Measurements from ENCODE around the gene SNX30. TPM values are rescaled to one million over a fixed set of nuclear protein-coding genes. Genes with fewer than 3 reads are reported as not detected.
A peak's percentile ranks its signal among the peaks of the same experiment; 100 is the strongest.

SNX30 gene
- total and polyA plus RNA-seq, 2 experiments from 2014 or later, result 8.5 to 26.7 TPM

DNA sequence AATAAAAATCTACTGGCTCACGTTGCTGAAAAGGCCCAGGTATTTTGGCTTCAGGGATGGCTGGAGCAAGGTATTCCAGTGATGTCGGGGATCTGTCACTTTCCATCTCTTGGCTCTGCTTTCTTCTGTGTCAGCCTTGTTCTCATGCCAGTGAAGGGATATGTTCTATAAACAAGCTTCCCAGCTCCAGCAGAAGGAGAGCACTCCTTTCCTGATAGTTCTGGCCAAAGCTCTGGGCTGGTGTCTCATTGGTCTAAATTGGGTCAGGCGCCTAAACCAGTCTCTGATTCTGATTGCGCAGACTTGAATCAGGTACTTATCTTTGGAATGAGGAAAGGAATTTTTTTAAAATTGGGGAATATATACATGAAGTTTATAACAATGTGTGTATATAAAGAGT is 5.1 kb downstream of the SNX30 start:
- Histone ChIP-seq H3K4me3 (peak overlapping the region; percentile 47), H3K9me3 (ENCODE audit: low read depth) (no peaks in the 10 kb centered on the region), H3K4me1 (ENCODE audit: insufficient read depth) (peaks cover 60% of the 10 kb centered on the region), H3K36me3 (ENCODE audit: low read depth) (no peaks in the 10 kb centered on the region), H4K20me1 (ENCODE audit: insufficient read depth) (no peaks in the 10 kb centered on the region), H3K79me2 (ENCODE audit: insufficient read depth) (peaks cover 83% of the 10 kb centered on the region), H3K9me2 (ENCODE audit: insufficient read depth) (no peaks in the 10 kb centered on the region), H3F3A (ENCODE audit: insufficient read depth) (peaks cover 61% of the 10 kb centered on the region), H3K9ac (peak overlapping the region; percentile 33; the same call in 1 of the 2 replicates), H3K27ac (peak overlapping the region; percentile 84), H3K27me3 (replicated peaks; ENCODE audit: insufficient read depth) (no peaks in the 10 kb centered on the region), H3K4me2 (ENCODE audit: unreplicated experiment) (peak overlapping the region; percentile 82), H2AFZ (no peak overlapping the region)
- 84 to 85% methylated on average over 4 of the region's 4 CpGs for WGBS, 2 experiments (ENCODE audit: low coverage in 1 of 2, low lambda C conversion rate in 2 of 2, missing lambda C conversion rate in 2 of 2)
- peak; percentile 44 for DNase-seq
- TF ChIP-seq EZH2 (IDR thresholded peaks at IDR 0.05; ENCODE audit: insufficient read depth, poor library complexity, severe bottlenecking) (no peak), EZH2phosphoT487 (IDR thresholded peaks at IDR 0.05; ENCODE audit: insufficient read depth, low read depth) (no peak)
- in situ Hi-C loops (cut with MboI), result no loop called here

DNA sequence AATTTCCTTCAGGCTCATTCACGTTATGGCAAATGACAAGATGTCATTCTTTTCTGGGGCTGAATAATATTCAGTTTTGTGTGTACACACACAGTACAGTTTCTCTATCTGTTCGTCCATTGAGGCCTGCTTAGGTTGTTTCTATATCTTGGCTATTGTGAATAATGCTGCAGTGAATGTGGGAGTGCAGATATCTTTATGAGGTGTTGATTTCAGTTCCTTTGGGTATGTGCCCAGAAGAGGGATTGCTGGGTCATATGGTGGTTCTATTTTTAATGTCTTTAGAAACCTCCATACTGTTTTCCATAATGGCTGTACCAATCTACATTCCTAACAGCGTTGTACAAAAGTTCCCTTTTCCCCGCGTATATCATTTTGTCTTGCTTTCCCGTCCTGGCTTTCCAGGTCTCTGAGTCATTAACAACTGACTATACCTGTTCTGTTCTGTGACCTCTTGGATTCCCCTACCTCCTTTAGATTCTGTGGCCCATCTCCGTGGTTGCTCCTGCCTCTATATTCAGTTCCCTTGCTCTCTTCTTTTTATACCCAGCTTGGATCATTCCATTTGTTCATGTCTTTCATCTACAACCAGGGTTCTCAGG is 6.8 kb downstream of the SNX30 start:
- no peak overlapping the region for H2AFZ ChIP-seq
- WGBS, 2 experiments (ENCODE audit: low coverage in 1 of 2, low lambda C conversion rate in 2 of 2, missing lambda C conversion rate in 2 of 2), result 43 to 68% methylated on average over 7 of the region's 7 CpGs
- peaks cover 85% of the 10 kb centered on the region for H3K79me2 ChIP-seq (ENCODE audit: insufficient read depth)
- no peaks in the 10 kb centered on the region for H4K20me1 ChIP-seq (ENCODE audit: insufficient read depth)
- peak overlapping the region; percentile 84 for H3K27ac ChIP-seq
- no peaks in the 10 kb centered on the region for H3K36me3 ChIP-seq (ENCODE audit: low read depth)
- no peaks in the 10 kb centered on the region for H3K27me3 ChIP-seq (replicated peaks; ENCODE audit: insufficient read depth)
- H3K4me3 ChIP-seq, result peak overlapping the region; percentile 24
- H3K4me1 ChIP-seq (ENCODE audit: insufficient read depth), result peaks cover 66% of the 10 kb centered on the region
- no peaks in the 10 kb centered on the region for H3K9me3 ChIP-seq (ENCODE audit: low read depth)
- peak overlapping the region; percentile 20; the same call in 1 of the 2 replicates for H3K9ac ChIP-seq
- 0 out of 2 replicates have a peak, but pooled peaks have one; percentile 53 for TF ChIP-seq EZH2phosphoT487 (IDR thresholded peaks at IDR 0.05; ENCODE audit: insufficient read depth, low read depth)
- no peak for TF ChIP-seq EZH2 (IDR thresholded peaks at IDR 0.05; ENCODE audit: insufficient read depth, poor library complexity, severe bottlenecking)
- in situ Hi-C loops (cut with MboI), result no loop called here
- peak; percentile 71 for DNase-seq
- H3K4me2 ChIP-seq (ENCODE audit: unreplicated experiment), result peak overlapping the region; percentile 79
- peaks cover 61% of the 10 kb centered on the region for H3F3A ChIP-seq (ENCODE audit: insufficient read depth)
- H3K9me2 ChIP-seq (ENCODE audit: insufficient read depth), result no peaks in the 10 kb centered on the region

DNA sequence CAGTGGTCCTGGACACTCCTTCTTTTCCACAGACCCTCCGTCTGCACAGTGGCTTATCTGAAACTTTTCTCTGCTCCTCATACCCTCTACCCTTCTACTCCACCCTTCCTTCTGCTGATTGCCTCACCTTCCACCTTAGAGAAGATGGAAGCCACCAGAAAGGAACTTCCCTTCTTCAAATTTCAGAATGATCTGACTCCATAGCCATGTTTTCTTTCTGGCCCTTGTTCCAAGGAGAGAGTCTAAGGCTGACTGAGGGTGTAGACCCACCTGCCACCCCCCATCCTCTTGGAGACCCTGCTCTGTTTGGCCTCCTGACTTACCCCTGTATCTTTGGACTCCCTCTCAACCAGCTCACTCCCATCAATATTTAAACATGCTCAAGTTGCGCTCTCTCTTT is 7.4 kb downstream of the SNX30 start:
- no peak for DNase-seq
- H3K9me3 ChIP-seq (ENCODE audit: low read depth), result no peaks in the 10 kb centered on the region
- in situ Hi-C loops (cut with MboI), result no loop called here
- H4K20me1 ChIP-seq (ENCODE audit: insufficient read depth), result no peaks in the 10 kb centered on the region
- H3F3A ChIP-seq (ENCODE audit: insufficient read depth), result peaks cover 58% of the 10 kb centered on the region
- TF ChIP-seq EZH2phosphoT487 (IDR thresholded peaks at IDR 0.05; ENCODE audit: insufficient read depth, low read depth), result no peak
- no peak for TF ChIP-seq EZH2 (IDR thresholded peaks at IDR 0.05; ENCODE audit: insufficient read depth, poor library complexity, severe bottlenecking)
- no peaks in the 10 kb centered on the region for H3K9me2 ChIP-seq (ENCODE audit: insufficient read depth)
- H3K79me2 ChIP-seq (ENCODE audit: insufficient read depth), result peaks cover 85% of the 10 kb centered on the region
- H3K27ac ChIP-seq, result peak overlapping the region; percentile 53
- no peak overlapping the region for H3K4me2 ChIP-seq (ENCODE audit: unreplicated experiment)
- WGBS, 2 experiments (ENCODE audit: low coverage in 1 of 2, low lambda C conversion rate in 2 of 2, missing lambda C conversion rate in 2 of 2), result 94 to 100% methylated on average over 2 of the region's 2 CpGs
- H3K4me3 ChIP-seq, result no peak overlapping the region
- H3K27me3 ChIP-seq (replicated peaks; ENCODE audit: insufficient read depth), result no peaks in the 10 kb centered on the region
- no peak overlapping the region for H3K9ac ChIP-seq
- H3K36me3 ChIP-seq (ENCODE audit: low read depth), result no peaks in the 10 kb centered on the region
- H2AFZ ChIP-seq, result no peak overlapping the region
- H3K4me1 ChIP-seq (ENCODE audit: insufficient read depth), result peaks cover 63% of the 10 kb centered on the region

DNA sequence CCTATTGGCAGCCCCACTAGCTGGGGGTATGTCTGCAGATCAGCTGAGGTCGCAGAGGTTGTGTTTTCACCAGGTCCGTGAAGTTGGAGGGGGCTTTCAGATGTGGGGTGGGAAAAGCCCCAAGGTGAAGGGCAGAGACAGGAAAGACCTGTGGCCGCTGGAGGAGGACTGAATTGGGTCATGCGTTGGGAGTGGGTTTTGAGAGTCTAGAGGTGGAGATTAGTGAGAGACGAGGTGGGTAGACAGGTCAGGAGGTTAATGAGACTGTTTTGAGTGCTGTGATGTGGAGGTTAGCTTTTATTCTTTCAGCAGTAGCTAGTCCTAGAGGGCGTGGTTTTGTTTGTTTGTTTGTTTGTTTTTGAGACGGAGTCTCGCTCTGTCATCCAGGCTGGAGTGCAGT is 10.3 kb downstream of the SNX30 start:
- H3K4me1 ChIP-seq (ENCODE audit: insufficient read depth), result peaks cover 55% of the 10 kb centered on the region
- H4K20me1 ChIP-seq (ENCODE audit: insufficient read depth), result no peaks in the 10 kb centered on the region
- H3K9me2 ChIP-seq (ENCODE audit: insufficient read depth), result no peaks in the 10 kb centered on the region
- H3K9me3 ChIP-seq (ENCODE audit: low read depth), result no peaks in the 10 kb centered on the region
- H3K9ac ChIP-seq, result no peak overlapping the region
- peaks cover 97% of the 10 kb centered on the region for H3K79me2 ChIP-seq (ENCODE audit: insufficient read depth)
- H3F3A ChIP-seq (ENCODE audit: insufficient read depth), result peaks cover 48% of the 10 kb centered on the region
- no peaks in the 10 kb centered on the region for H3K27me3 ChIP-seq (replicated peaks; ENCODE audit: insufficient read depth)
- H3K4me3 ChIP-seq, result no peak overlapping the region
- no peak for TF ChIP-seq EZH2phosphoT487 (IDR thresholded peaks at IDR 0.05; ENCODE audit: insufficient read depth, low read depth)
- no peak for TF ChIP-seq EZH2 (IDR thresholded peaks at IDR 0.05; ENCODE audit: insufficient read depth, poor library complexity, severe bottlenecking)
- H3K27ac ChIP-seq, result no peak overlapping the region
- in situ Hi-C loops (cut with MboI), result no loop called here
- H3K4me2 ChIP-seq (ENCODE audit: unreplicated experiment), result no peak overlapping the region
- H3K36me3 ChIP-seq (ENCODE audit: low read depth), result no peaks in the 10 kb centered on the region
- no peak for DNase-seq
- WGBS, 2 experiments (ENCODE audit: low coverage in 1 of 2, low lambda C conversion rate in 2 of 2, missing lambda C conversion rate in 2 of 2), result 91 to 92% methylated on average over 8 of the region's 8 CpGs
- no peak overlapping the region for H2AFZ ChIP-seq
